Effector CD4-positive, alpha-beta T cell (primary cell): ENCODE data around the gene TVP23C.

Experiments
- DNase-seq: peaks from one replicate; pipeline ENCODE4 v3.0.0-alpha.2; 2020

TVP23C gene

GRCh38 chr17:15494821-15495220 is 68.5 kb downstream of the TVP23C start:
- DNase-seq: no peak

- no peak for DNase-seq
Observed at GRCh38 chr17:15493693-15494035, 69.6 kb downstream of the TVP23C start.

- DNase-seq: no peak
Observed at GRCh38 chr17:15492791-15493692, 70.2 kb downstream of the TVP23C start.

- no peak for DNase-seq
Observed at GRCh38 chr17:15492186-15492585, 71.1 kb downstream of the TVP23C start.

- no peak for DNase-seq
Observed at GRCh38 chr17:15490634-15491261, 72.5 kb downstream of the TVP23C start.

- DNase-seq: no peak
Observed at GRCh38 chr17:15488557-15488956, 74.7 kb downstream of the TVP23C start.

- no peak for DNase-seq
Observed at GRCh38 chr17:15485045-15485444, 78.2 kb downstream of the TVP23C start.

GRCh38 chr17:15483431-15483830 is 79.9 kb downstream of the TVP23C start:
- DNase-seq: no peak

- no peak for DNase-seq
Observed at GRCh38 chr17:15482476-15482875, 80.8 kb downstream of the TVP23C start.

GRCh38 chr17:15481481-15481880 is 81.8 kb downstream of the TVP23C start:
- DNase-seq: no peak

- DNase-seq: no peak
Observed at GRCh38 chr17:15480204-15480603, 83.1 kb downstream of the TVP23C start.

- DNase-seq: no peak
Observed at GRCh38 chr17:15479703-15480102, 83.6 kb downstream of the TVP23C start.

- no peak for DNase-seq
Observed at GRCh38 chr17:15478845-15479244, 84.4 kb downstream of the TVP23C start.

- no peak for DNase-seq
Observed at GRCh38 chr17:15475631-15476354, 87.5 kb downstream of the TVP23C start.

GRCh38 chr17:15472891-15473290 is 90.4 kb downstream of the TVP23C start:
- DNase-seq: no peak

- no peak for DNase-seq
Observed at GRCh38 chr17:15470536-15470935, 92.7 kb downstream of the TVP23C start.

GRCh38 chr17:15469260-15469659 is 94.0 kb downstream of the TVP23C start:
- DNase-seq: no peak

GRCh38 chr17:15468126-15468525 is 95.2 kb downstream of the TVP23C start:
- no peak for DNase-seq

GRCh38 chr17:15467592-15467991 is 95.7 kb downstream of the TVP23C start, which contains the start of gene CDRT4:
TSS of gene CDRT4 (minus strand) at chr17:15467621. CDS start at chr17:15440238, 27,383 bp downstream.
- DNase-seq: no peak

- DNase-seq: no peak
Observed at GRCh38 chr17:15466131-15466530, 97.2 kb downstream of the TVP23C start.

- no peak for DNase-seq
Observed at GRCh38 chr17:15465045-15465701, 98.1 kb downstream of the TVP23C start.

GRCh38 chr17:15464231-15464985 is 98.9 kb downstream of the TVP23C start:
- DNase-seq: no peak
